Amniotic stem cell (primary cell): ENCODE data around the gene XXYLT1.

Experiments
- DNase-seq: peaks from one replicate; lab custom pipeline; 2025; lab: John Stamatoyannopoulos, UW

XXYLT1 gene

DNA sequence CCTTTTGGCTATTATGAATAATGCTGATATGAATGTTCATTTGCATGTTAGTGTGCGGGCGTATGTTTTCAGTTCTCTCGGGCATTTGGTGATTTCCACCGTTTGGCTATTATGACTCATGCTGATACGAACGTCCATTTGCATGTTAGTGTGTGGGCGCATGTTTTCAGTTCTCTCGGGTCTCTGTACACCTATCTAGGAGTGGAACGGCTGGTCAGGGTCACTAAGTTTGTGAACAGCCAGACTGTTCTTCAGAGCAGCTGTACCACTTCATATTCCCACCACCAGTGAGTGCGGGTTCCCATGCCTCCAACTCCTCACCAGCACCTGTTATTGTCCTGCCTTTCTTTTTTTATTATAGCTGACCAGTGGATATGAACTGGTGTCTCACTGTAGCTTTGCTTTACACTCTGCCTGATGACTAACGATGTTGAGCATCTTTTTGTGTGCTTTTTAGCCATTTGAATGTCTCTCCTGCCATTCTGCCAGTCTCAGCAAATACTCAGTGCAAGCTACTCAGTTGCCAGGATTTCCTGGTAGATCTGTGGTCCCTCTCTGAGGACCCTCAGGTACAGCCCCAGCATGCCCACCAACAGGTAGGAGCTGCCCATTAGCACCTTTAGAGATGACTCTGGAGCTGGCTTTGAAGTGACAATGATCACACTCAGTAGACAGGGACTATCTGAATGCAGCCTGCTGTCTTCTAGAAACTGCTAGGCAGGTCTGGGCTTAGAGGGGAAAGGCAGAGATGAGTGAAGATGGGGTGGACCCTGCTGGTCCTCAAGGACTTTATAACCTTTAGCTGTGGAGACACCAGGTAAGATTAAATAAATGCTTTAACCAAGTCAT lies 141.1 kb downstream of the XXYLT1 start:
- DNase-seq = no peak

DNA sequence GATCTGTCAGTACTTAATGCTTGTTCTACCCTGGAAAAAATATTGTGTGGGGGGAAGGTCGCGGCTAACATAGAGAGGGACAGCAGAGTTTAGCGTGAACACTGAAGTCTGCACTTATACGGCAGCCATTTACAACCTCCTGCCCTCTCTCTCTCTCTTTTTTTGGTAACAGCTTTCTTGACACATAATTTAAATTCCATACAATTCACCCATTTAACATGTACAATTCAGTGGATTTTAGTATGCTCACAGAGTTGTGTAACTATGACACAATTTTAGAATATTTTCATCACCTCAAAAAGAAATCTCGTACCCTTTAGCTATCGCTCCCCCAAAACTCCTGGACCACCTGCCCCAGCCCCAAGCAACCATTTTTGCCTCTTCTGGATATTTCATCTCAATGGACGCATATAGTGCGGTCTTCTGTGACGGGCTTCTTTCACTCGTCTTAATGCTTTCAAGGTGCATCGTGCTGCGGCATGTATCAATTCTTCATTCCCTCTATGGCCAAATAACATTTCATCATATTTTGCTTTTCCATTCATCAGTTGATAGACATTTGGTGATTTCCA lies 141.8 kb downstream of the XXYLT1 start:
- no peak for DNase-seq

DNA sequence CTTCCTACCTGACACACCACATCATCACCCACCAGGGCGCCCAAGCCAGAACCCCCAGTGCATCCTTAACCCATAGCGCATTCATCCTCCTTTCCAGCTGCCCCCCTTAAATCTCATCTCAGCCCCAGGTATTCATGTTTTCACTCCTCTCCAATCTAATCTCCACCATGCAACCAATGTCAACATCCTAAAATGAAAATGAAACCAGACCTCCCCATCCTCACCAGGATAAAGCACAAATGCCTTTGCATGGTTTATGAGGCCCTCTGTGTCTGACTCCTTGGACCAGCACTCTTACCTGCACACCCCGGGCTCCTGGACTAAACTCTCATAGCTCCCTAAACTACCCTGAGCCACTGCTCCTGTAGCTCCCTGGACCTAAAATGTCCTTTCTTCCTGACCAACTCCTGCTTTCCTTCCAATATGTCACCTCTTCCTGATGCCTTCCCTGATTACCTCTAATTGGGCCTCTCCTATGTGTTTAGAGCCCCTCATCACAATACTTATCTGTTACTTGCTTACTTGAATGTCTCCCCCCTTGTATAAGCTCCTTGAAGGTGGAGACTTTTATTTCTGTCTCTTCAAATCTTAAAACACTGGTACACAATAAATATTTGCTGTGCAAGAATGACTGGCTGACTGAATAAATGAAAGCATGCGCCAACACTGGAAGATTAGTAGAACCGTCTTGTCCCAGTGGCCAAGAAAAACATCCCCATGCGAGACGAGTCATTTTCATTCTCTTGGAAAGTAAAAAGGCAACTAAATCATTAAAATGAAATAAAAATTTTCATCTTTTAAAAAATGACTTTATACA lies 142.5 kb downstream of the XXYLT1 start:
- DNase-seq = no peak

DNA sequence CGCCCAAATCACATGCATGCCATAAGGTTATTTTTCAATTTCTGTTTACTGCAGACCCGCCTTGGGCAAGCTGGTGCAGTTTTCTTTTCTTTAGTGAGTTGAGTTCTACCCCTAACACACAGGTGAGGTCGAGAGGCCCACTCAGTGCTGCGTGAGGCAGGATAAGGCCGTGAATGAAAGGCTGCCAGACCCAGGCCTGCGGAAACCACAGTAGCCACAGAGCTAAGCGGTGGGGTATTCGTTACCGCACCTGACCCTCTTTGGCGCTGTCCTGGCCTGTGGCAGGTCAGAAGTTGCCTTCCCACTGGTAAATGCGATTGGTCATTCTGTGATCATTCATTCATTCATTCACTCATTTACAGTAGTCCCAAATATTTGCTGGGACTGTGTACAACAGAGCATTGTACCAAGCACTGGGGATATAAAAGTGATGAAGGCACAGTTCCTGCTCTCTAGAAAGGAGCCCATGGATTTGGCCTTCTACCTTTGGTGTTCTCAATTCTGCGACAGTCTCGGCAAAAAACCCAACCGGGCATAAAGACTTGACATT lies 144.8 kb downstream of the XXYLT1 start:
- no peak for DNase-seq

DNA sequence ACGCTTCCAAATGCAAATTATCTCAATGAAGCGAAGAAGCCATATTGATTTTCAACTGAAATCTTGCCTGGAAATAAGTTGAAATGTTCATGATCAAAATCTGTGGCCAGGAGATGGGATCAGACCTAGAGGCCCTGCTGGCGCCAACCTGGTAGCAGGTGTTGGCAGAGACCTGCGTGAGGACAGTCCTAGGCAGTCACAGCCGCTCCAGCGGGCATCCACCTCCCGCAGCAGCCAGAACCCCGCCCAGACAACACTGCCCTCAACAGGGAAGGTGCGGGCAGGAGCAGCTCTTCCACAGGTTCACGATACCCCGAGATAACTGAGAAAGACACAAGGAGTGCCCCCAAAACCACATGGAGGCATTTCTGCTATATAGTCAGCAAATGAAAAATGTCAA lies 145.3 kb downstream of the XXYLT1 start:
- no peak for DNase-seq

DNA sequence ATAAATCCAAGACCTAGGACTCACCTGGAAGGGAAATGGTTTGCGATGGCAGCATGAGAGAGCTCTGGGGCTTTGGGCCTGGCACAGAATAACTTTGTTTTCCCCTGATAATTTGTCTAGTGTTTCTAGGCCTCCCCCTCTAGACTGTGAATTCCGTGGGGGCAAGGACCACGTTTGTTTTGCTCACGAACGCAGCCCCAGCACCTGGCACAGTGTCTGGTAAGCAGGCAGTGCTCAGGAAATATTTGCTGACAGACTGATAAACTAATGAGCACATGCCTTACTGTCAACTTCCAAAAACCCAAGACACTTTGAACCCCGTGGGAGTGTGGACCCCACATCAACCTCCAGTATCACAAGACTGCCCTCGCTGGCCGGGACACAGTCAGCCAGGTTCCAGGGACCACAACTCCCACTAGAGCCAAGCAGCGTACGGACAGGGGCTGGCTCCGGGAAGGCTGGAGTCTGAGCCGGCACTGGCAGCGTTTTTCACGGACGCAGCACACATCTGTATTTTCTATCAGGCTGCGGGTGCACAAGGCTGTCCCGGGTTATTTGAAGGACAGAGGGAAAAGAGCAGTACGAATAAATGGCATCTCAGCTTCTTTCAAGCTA lies 146.5 kb downstream of the XXYLT1 start:
- no peak for DNase-seq

DNA sequence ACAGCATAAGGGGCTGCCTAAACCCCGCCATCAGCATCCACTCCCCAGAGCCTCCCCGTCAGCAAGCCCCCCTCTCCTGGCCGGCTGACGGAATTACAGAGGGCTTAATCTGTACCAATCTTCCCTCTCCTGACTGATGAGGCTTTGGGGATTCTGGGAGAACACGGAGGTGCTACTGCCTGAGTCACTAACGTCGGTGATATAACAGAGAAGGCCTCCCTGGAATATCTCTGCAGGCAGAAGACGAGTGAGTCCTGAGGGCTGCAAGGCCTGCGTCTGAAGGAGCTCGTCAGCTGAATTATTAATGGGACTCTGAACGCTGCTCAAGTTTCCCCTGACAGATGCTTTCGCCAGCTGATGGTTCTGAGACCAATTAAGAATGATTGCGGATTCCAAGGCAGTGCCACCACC lies 147.7 kb downstream of the XXYLT1 start:
- no peak for DNase-seq

DNA sequence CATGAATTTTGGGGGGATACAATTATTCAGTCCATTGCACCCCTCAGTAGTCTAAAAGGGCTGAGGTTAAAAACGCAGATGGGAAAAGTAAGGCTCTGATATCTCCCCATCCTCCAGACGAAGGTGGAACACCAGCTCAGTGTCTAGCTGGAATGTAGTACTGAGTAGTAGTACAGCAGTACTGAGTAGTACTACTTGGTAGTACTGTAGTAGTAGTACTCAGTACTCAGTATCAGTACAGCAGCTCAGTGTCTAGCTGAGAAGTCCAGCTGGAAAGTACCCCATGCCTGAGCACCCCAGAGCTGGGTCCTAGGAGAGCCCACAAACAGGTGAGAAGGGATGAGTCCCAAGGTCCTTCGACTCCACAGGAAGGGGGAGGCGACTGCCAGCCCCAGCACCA lies 148.7 kb downstream of the XXYLT1 start:
- no peak for DNase-seq

DNA sequence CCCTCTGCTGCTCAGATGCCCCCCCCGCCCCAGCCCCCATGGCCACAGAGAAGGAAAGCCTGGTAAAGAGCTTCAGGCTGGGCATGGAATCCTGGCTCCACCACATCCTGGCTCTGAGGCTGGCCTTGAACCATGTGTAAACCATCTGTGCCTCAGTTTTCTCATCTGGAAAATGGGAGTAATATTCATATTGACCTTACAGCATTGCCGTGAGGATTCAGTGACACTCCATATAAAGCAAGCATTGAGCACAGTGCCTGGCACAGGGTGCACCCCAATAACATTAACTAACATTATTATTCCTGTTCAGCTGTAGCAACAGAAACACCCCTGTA lies 150.7 kb downstream of the XXYLT1 start:
- DNase-seq = no peak

DNA sequence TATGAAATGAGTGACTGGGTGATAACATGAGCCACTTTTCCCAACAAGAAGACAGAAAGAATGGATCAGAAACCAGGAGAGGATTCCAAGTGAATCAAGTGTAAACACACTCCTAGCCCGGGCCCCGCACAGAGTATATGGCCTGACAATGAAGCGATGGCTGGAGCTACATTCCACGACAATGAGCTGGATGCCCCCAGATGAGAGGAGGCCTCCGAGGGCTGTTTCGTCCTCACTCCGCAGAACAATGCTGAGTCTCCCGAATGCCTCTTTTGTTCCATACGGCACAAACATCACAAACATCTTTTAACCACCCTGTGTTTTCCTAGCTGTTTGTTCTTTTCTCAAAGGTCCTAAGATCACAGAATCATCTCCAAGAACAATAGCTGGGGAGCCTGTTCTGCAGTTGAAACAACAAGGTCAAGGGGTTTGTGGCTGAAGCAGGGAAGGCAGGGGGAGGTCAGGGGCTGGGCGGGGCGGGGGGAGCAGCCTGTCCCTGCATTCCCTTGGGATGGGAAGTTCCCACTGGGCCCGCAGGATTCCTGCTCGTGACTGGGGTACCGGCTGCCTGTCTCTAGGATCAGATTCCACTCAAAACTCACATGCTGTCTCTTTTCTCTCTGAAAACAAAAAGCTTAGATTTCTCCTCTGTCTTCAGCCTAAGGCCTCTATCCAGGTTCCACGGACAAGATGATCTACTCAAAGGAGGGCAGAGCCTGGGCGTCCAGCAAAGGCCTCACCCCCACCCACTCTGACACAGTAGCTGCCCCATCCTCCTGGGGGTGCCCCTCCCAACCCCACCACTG lies 151.3 kb downstream of the XXYLT1 start:
- peak; percentile 30 for DNase-seq

DNA sequence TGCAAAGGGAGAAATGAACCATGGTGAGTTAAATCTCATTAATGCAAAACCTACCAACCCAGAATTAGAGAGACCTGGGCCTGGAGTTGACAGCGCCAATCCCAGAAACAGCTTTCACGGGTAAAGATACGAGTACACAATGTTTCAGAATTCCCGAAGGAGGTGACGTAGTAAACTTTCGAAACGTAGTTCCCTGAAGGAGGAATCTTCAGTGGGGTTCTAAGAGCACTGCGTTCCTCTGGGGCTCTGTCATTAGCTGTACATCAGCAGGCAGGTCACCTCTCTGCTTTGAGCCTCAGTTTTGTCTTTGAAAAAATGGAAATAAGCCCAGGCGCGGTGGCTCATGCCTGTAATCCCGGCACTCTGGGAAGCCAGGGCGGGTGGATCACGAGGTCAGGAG lies 152.3 kb downstream of the XXYLT1 start:
- DNase-seq = no peak

DNA sequence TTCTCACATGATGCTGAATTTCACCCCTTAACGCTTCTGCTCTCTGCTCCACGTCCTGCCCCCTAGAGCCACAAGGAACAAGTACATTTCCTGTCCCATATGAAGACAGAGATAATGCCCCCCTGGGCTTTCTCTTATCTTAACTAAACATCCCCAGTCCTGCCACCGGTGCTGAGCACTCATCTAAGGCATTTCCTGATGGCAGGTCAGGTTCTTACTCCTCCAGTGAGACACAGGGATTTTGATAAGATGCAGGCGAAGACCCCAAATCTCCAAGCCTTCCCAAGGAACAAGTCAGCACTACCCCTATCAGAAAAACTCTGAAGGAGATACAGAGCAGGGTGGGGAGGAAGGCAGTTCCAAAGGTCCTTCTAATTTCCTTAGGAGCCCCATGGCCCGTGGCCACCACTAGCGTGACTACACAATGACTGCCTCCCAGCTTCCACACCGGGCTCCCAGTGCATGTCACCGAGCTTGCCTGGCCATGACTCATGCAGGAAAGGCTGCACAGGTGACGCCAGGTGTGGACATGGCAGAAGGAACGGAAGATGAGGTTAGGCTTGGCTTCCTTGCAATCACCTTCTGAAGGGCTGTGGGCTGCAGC lies 152.9 kb downstream of the XXYLT1 start:
- DNase-seq = no peak

DNA sequence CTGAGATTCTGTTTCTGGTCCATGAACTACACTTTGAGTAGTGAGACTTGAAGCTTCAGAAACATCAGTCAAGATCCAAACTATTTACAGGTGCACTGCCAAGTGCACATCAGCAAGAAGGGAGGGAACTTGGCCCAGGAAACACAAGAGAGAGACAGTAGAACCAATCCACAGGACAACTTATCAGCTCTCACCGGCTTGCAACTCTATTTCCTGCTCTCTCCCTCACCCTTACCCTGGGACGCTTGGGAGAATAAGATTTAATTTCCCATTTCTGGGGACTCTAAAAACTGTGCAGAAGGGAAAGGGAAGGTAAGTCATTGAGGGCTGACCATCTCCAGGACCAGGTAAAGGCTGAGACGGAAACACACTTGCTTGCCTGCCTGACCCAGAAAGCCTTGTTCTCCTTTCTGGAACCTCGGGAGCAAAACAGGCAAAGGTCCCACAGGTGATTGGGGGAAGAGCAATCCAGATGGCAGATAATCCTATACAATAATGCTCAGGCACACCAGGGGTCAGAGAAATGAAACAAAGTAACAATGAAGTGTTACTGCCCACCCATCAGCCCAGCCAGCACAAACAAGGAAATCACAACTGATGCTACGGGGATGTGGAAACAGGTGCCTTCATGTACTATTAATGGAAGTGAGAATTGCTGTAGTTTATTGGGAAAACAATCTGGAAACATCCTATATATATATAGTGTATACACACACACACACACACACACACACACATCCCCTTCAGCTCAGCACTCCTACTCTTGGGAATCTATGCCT lies 154.4 kb downstream of the XXYLT1 start:
- no peak for DNase-seq

DNA sequence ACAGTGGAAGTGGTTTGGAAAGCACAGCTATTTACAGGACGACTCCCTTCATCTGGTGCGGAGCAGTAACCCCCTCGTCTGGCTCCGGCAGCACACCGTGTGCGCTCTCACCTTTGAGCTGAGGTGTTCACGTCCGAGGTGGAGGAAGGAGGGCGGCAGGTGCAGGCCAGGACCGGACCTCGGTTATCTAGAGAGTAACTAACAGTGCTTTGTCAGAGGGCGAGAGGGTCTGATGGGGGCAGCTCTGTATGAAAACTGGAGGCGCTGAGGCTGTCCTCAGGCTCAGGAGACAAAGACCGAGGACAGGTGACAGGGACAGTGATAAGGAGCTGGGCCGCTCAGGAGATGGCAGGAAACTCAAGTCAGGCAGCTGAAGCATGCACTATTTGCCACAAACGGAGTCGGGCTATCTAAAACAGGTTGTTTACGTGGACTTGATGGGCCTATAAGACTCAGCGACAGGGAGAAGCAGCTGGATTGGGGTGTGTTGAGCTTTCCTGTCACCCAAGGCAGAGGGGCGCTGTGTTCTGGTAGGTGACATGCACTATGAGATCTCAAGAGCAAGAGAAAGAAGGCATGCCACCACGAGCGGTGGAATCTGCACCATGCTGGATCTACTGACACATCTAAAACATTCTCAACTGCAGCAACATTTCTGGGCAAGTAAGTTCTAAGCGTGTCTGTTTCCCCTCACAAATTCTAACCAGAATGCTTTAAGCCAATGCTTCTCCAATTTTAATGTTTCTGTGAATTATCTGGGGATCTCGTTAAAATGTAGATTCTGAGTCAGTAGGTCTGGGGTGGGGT lies 155.2 kb downstream of the XXYLT1 start:
- no peak for DNase-seq

DNA sequence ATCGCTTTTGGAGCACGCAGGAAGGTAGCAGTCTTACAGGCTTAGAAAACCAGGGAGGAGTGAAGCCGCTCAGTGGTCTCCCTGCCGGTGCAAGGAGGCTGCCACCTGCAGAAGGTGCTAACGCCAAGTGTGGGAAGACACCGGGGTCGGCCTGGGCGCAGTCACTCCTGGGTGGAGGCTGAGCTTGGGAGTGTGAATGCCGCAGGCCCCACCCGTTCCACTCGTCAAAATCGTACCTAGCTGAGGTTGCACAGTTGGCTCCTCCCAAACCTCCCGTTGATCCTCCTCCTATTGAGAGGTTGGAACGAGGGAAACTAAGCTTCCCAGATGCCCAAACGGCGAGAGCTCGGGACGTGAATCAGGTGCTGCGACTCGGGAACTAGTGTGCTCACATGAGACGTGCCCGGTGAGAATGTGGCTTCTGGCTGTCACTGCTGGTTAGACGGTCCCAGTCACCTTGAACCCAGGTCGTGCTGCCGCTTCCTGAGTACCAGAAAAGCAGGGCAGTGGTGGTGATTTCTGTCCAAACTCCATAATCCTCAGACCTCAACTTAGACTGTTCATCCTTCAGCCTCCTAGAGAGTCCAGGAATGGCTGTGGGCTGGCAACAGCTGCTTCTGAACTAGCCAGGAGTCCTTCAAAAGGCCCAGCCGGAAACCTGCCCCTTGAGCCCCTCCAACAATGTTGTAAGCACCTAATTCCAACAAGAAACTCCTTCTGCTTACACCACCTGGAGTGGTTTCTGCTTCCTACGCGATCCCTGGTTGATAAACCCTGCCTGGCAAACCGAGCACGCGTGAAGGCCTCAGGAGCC lies 156.0 kb downstream of the XXYLT1 start:
- no peak for DNase-seq

DNA sequence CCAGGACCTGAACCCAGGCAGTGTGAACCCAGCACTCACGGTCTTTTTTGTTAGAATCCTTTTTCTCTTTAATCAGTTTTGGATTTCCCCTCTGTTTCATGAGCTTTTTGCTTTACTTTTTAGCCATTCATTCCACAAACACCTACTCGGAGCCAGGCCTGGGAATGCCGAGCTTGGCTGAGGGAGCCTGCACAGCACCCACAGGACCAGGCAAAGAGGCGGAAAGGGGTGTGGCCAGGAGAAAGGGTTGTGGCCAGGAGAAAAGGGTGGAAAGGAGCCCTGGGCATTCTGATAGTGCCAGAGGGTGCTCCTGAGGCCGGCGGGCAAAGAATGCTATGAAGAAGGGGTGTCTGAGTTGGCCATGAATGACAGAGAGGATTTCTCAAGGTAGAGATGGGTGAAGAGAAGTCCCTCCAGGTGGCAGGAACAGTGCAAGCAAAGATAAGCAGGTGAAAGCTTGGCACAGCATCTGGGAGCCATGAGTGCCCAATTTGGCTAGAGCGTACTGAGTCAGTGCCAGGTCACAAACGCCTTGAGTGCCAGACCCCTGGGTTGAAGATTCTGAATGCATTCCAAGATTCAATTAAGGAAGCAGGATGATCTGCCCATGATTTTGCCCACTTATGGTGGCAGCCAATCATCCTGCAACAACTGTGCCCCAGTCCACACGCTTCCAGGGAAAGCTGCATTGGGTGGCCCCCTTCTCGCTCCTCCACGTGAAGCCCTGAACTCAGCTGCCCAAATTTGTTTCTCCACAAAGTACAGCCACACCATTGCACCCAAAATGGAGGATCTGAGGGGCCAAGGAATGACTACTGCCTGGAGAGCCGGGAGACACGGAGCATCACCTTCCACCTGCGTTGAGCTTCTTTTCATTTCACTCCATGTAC lies 157.2 kb downstream of the XXYLT1 start:
- DNase-seq = no peak

DNA sequence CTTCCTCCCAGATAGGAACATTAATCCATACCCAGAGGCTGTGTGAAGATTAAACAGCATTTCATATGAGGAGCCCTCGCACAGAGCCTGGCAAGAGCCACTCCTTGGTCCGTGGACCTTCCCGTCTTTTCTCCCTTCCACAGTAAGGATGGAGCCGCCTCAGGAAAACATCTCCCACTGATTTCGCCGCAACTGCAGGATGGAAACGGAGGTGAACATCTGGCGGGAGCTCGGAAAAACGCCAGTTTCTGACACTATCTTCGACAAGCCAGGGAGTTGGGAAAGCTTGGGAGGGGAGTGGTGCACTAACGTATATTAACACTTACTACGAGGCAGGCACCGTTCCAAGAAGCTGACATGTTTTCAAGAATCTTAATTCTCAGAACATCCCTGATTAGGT lies 157.9 kb downstream of the XXYLT1 start:
- DNase-seq = no peak
